Fibroblast of lung (primary cell): ENCODE results near the gene TRA2B. TPM values are rescaled to one million over a fixed set of nuclear protein-coding genes. Genes with fewer than 3 reads are reported as not detected.

Source experiments
- DNase-seq, 2 donors: peaks; one replicate each; pipeline versions ENCODE4 v3.0.0 to v3.0.0-alpha.2; 2010; ENCODE audit warnings: low read depth in 2 of 2
- H2AFZ ChIP-seq: 2 replicates; pipeline ENCODE4 v1.5.1; 2012; ENCODE audit warnings: low read length, control low read depth, inconsistent platforms
- H3K27ac ChIP-seq: 2 replicates; pipeline ENCODE4 v1.5.1; 2011; ENCODE audit warnings: low read length, control low read depth; ENCODE audit not compliant: insufficient read depth
- H3K27me3 ChIP-seq: 2 replicates; pipeline ENCODE4 v1.5.1; 2011; ENCODE audit warnings: mild to moderate bottlenecking, low read length; ENCODE audit not compliant: control insufficient read depth, insufficient read depth
- H3K36me3 ChIP-seq: 2 replicates; pipeline ENCODE4 v1.5.1; 2011; ENCODE audit warnings: low read length; ENCODE audit not compliant: control insufficient read depth, insufficient read depth
- H3K4me1 ChIP-seq: 2 replicates; pipeline ENCODE4 v1.5.1; 2011; ENCODE audit warnings: low read length; ENCODE audit not compliant: control insufficient read depth, insufficient read depth; ENCODE audit errors: extremely low read depth
- H3K4me2 ChIP-seq: 2 replicates; pipeline ENCODE4 v1.5.1; 2011; ENCODE audit warnings: low read length, control low read depth; ENCODE audit not compliant: insufficient read depth; ENCODE audit errors: extremely low read depth
- H3K4me3 ChIP-seq, 4 experiments: fragments of 200-600 bp in 1 of 4; sonication (generic) in 1 of 4; replicated peaks in 1 of 4; 2 replicates each; pipeline ENCODE4 v1.5.1; 2011 to 2016; ENCODE audit warnings: low read length in 4 of 4, low read depth in 3 of 4, mild to moderate bottlenecking in 3 of 4, control low read depth in 2 of 4, inconsistent platforms in 1 of 4, mixed read lengths in 1 of 4; ENCODE audit not compliant: insufficient read depth in 1 of 4; ENCODE audit errors: control extremely low read depth in 1 of 4
- H3K79me2 ChIP-seq: 2 replicates; pipeline ENCODE4 v1.5.1; 2012; ENCODE audit warnings: mild to moderate bottlenecking, low read length, inconsistent platforms; ENCODE audit not compliant: control insufficient read depth, insufficient read depth
- H3K9ac ChIP-seq: 2 replicates; pipeline ENCODE4 v1.5.1; 2011; ENCODE audit warnings: mild to moderate bottlenecking, low read length, control low read depth; ENCODE audit not compliant: insufficient read depth
- H3K9me3 ChIP-seq: 2 replicates; pipeline ENCODE4 v1.5.1; 2012; ENCODE audit warnings: low read depth, low read length; ENCODE audit not compliant: control insufficient read depth, insufficient read depth
- H4K20me1 ChIP-seq: 2 replicates; pipeline ENCODE4 v1.5.1; 2011; ENCODE audit warnings: low read length; ENCODE audit not compliant: control insufficient read depth, insufficient read depth; ENCODE audit errors: extremely low read depth
- EZH2 ChIP-seq: IDR thresholded peaks from 2 replicates; pipeline ENCODE4 v1.5.1; 2012; ENCODE audit warnings: low read length, control low read depth, mild to moderate bottlenecking; ENCODE audit errors: missing control alignments
- polyA plus RNA-seq, 2 donors: library from polyadenylated mRNA; depleted of rRNA in 1 of 2; stranded (reverse) in 1 of 2; unstranded in 1 of 2; fragments of >200 nt; gene quantifications; 2 replicates each; pipeline ENCODE4 v1.2.1, GENCODE V29; 2011 to 2012; ENCODE audit warnings: missing spikeins in 1 of 2
- total RNA-seq: library from RNA; depleted of rRNA; stranded (reverse); fragments of >200 nt; gene quantifications from 2 replicates; pipeline ENCODE4 v1.2.1, GENCODE V29; 2014
- TF ChIP-seq, protein P1 (sequence below), 2 donors: IDR thresholded peaks in 1 of 2; conservative IDR thresholded peaks in 1 of 2; 1 replicate in 1 of 2; 2 replicates in 1 of 2; pipeline ENCODE4 v1.5.1; 2011 to 2012; ENCODE audit warnings: low read length in 2 of 2, control low read depth in 1 of 2, inconsistent platforms in 1 of 2, low read depth in 1 of 2, mild to moderate bottlenecking in 1 of 2

The TRA2B gene
- total and polyA plus RNA-seq, 2 donors (not counting 1 experiment from before 2014, with no cell fraction given): 117 to 140 TPM

DNA sequence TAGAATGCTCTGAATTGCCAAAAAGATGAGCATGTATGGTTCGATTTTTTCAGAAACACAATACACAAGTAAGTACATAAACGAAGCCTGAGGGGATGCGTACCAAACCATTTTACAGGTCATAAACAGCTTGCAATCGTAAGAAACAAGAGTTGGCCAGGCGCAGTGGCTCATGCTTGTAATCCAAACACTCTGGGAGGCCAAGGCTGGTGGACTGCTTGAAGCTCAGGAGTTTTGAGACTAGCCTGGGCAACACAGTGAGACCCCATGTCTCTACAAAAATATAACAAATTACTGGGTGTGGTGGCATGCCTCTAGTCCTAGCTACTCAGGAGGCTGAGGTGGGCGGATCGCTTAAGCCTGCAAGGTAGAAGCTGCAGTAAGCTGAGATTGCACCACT is 13.4 kb downstream of the TRA2B start:
- no peaks in the 10 kb centered on the region for H3K27me3 ChIP-seq
- H3K9me3 ChIP-seq: no peaks in the 10 kb centered on the region
- H3K36me3 ChIP-seq: peaks cover 14% of the 10 kb centered on the region
- TF ChIP-seq EZH2: no peak
- TF ChIP-seq, protein P1, sequence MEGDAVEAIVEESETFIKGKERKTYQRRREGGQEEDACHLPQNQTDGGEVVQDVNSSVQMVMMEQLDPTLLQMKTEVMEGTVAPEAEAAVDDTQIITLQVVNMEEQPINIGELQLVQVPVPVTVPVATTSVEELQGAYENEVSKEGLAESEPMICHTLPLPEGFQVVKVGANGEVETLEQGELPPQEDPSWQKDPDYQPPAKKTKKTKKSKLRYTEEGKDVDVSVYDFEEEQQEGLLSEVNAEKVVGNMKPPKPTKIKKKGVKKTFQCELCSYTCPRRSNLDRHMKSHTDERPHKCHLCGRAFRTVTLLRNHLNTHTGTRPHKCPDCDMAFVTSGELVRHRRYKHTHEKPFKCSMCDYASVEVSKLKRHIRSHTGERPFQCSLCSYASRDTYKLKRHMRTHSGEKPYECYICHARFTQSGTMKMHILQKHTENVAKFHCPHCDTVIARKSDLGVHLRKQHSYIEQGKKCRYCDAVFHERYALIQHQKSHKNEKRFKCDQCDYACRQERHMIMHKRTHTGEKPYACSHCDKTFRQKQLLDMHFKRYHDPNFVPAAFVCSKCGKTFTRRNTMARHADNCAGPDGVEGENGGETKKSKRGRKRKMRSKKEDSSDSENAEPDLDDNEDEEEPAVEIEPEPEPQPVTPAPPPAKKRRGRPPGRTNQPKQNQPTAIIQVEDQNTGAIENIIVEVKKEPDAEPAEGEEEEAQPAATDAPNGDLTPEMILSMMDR (conservative IDR thresholded peaks at IDR 0.05 in 1 of 2, IDR thresholded peaks at IDR 0.05 in 1 of 2; ENCODE audit: low read depth in 1 of 2, low read length in 2 of 2): no peak
- peaks cover 96% of the 10 kb centered on the region for H3K79me2 ChIP-seq
- peaks cover 12% of the 10 kb centered on the region for H4K20me1 ChIP-seq
- no peak overlapping the region for H3K4me3 ChIP-seq
- H2AFZ ChIP-seq: no peak overlapping the region
- DNase-seq: no peak
- peaks cover 8% of the 10 kb centered on the region for H3K4me1 ChIP-seq
- no peak overlapping the region for H3K27ac ChIP-seq
- H3K9ac ChIP-seq: no peak overlapping the region
- no peak overlapping the region for H3K4me2 ChIP-seq

DNA sequence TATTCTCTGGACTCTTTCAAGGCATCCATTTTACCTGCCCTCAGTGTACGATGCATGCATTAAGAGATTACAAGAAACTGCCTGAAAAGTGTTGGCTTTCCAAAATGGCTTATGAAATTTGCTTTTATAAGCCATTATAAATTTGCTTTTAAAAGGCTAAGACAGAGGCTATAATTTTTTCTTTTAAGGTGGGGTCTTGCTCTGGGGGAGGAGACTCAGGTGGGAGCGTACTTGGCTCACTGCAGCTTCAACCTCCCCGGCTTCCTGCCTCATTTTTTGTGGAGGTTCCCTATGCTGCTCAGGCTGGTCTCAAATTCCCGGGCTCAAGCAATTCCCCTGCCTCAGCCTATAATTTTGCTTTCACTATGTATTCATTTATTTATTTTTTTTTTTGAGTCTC is 17.6 kb downstream of the TRA2B start:
- Histone ChIP-seq H3K79me2 (peaks cover 70% of the 10 kb centered on the region), H3K4me2 (no peak overlapping the region), H3K9ac (no peak overlapping the region), H4K20me1 (no peaks in the 10 kb centered on the region), H3K36me3 (peaks cover 18% of the 10 kb centered on the region), H3K4me3 (no peak overlapping the region), H3K4me1 (no peaks in the 10 kb centered on the region), H3K27ac (no peak overlapping the region), H3K9me3 (no peaks in the 10 kb centered on the region), H3K27me3 (no peaks in the 10 kb centered on the region), H2AFZ (no peak overlapping the region)
- no peak for DNase-seq
- TF ChIP-seq EZH2: no peak
- TF ChIP-seq, protein P1 (conservative IDR thresholded peaks at IDR 0.05 in 1 of 2, IDR thresholded peaks at IDR 0.05 in 1 of 2; ENCODE audit: low read depth in 1 of 2, low read length in 2 of 2): no peak

DNA sequence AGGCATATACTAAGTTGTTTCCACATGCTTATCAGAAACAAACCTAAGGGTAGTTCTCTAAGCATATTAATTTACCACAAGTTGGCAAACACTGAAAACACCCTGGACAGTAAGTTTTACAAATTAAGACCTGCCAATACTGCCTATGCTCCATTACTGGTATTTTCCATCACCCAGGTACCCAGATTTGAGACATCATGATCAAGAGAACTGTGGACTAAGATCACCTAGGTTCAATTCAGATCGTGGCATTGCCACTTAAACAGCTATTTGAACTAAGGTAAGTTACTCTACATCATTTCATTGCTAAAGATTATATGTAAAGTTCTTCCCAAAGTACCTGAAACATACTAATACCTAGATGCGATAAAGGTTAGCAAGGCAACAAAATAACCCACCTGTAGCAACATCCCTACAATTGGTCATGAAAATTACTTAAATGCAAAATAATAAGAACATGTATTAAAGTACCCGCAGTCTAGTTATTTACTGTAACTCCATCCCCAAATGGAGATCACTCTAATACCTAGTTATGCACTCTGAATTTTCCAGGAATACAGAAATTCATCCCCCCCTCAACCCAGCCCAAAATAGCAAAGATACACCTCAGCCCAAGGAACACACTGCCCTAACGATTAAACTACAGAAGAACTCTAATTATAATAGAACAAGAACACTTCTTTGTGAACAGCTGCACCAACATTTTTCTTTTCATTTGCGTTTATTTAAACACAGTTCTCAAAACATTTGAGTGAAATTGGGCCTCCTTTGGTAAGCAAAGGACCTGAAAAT is 21.6 kb downstream of the TRA2B start:
- Histone ChIP-seq H3K79me2 (peaks cover 33% of the 10 kb centered on the region), H3K4me1 (no peaks in the 10 kb centered on the region), H3K9ac (no peak overlapping the region), H3K27me3 (no peaks in the 10 kb centered on the region), H2AFZ (no peak overlapping the region), H3K4me2 (no peak overlapping the region), H3K9me3 (no peaks in the 10 kb centered on the region), H3K36me3 (peaks cover 10% of the 10 kb centered on the region), H4K20me1 (no peaks in the 10 kb centered on the region), H3K27ac (no peak overlapping the region), H3K4me3 (no peak overlapping the region)
- DNase-seq: no peak
- TF ChIP-seq, protein P1 (conservative IDR thresholded peaks at IDR 0.05 in 1 of 2, IDR thresholded peaks at IDR 0.05 in 1 of 2; ENCODE audit: low read depth in 1 of 2, low read length in 2 of 2): no peak
- TF ChIP-seq EZH2: no peak
